SJSA1 (cell line): ENCODE results near the gene SCARB1. TPM values are rescaled to one million over a fixed set of nuclear protein-coding genes. Genes with fewer than 3 reads are reported as not detected.

Experiments used
- total RNA-seq: library from RNA; depleted of rRNA; stranded (reverse); fragments of >200 nt; shearing (Covaris generic); gene quantifications from 2 replicates; pipeline ENCODE4 v1.2.3, GENCODE V29; 2014; rRNA removed

Gene SCARB1
- total RNA-seq, 1 experiment from 2014 or later: 12.4 TPM

Other genes starting within 250 kb of the SCARB1 start
- 966 and 1,026 TPM in 2 replicates for gene UBC, start 50.8 kb upstream of the SCARB1 start, total RNA-seq
- 14.0 and 19.9 TPM in 2 replicates for gene DHX37, start 125.3 kb upstream of the SCARB1 start, total RNA-seq
- gene BRI3BP, start 129.8 kb upstream of the SCARB1 start, total RNA-seq: 9.9 and 12.4 TPM in 2 replicates
- 16.0 and 17.0 TPM in 2 replicates for gene AACS, start 201.6 kb upstream of the SCARB1 start, total RNA-seq